Stimulated activated CD4-positive, alpha-beta T cell treated with anti-CD3 and anti-CD28 coated beads, Interleukin-15, amount 100 ng/mL, for 48 hours (primary cell): ENCODE results near the gene DFFA.
A peak's percentile ranks its signal among the peaks of the same experiment; 100 is the strongest.
"Not testable (repeated sequence)": the region's sequence is repeated elsewhere in the genome, so short reads cannot be mapped to it uniquely, and the experiment has no call there.

ENCODE experiments used
- DNase-seq, 2 donors: peaks; one replicate each; pipeline ENCODE4 v3.0.0-alpha.2; 2020; ENCODE audit warnings: low read depth in 2 of 2

The DFFA gene

GRCh38 chr1:10506046-10506676 is 33.8 kb upstream of the DFFA start:
- DNase-seq = not testable (repeated sequence)

GRCh38 chr1:10504249-10504648 is 31.9 kb upstream of the DFFA start:
- DNase-seq = no peak

GRCh38 chr1:10502206-10502605 is 29.9 kb upstream of the DFFA start:
- no peak for DNase-seq

- DNase-seq = no peak
These were observed 25.9 kb upstream of the DFFA start for GRCh38 chr1:10498231-10498630.

- no peak for DNase-seq
These were observed 24.8 kb upstream of the DFFA start for GRCh38 chr1:10497109-10497508.

GRCh38 chr1:10495952-10496351 is 23.6 kb upstream of the DFFA start:
- DNase-seq = no peak

- DNase-seq = no peak
These were observed 23.1 kb upstream of the DFFA start for GRCh38 chr1:10495475-10495817.

- DNase-seq = peak; percentile 53 to 69
These were observed 22.6 kb upstream of the DFFA start for GRCh38 chr1:10494754-10495474.

- DNase-seq = no peak
These were observed 22.1 kb upstream of the DFFA start for GRCh38 chr1:10494418-10494753.

- no peak for DNase-seq
These were observed 18.1 kb upstream of the DFFA start for GRCh38 chr1:10490286-10490970.

- no peak for DNase-seq
These were observed 17.1 kb upstream of the DFFA start for GRCh38 chr1:10489291-10490055.

GRCh38 chr1:10484521-10484920 is 12.2 kb upstream of the DFFA start:
- DNase-seq = no peak

GRCh38 chr1:10480614-10481013 is 8.3 kb upstream of the DFFA start:
- DNase-seq = no peak

- no peak for DNase-seq
These were observed 7.0 kb upstream of the DFFA start for GRCh38 chr1:10479296-10479695.

GRCh38 chr1:10475510-10475909 is 3.2 kb upstream of the DFFA start:
- DNase-seq = no peak

- peak; percentile 81 to 86 for DNase-seq
These were observed 2.5 kb upstream of the DFFA start, which contains the start of gene PEX14 for GRCh38 chr1:10474613-10475507. PEX14 (plus strand) TSS chr1:10474950; CDS start chr1:10474967, 17 bp downstream.

- DNase-seq = not testable (repeated sequence)
These were observed 1.9 kb upstream of the DFFA start for GRCh38 chr1:10474309-10474612.

- DNase-seq = no peak
These were observed 926 bp upstream of the DFFA start for GRCh38 chr1:10473145-10473765.

- DNase-seq = no peak
These were observed 714 bp downstream of the DFFA start for GRCh38 chr1:10471411-10472219.

GRCh38 chr1:10470043-10470442 is 2.3 kb downstream of the DFFA start:
- no peak for DNase-seq
